Heart right ventricle (tissue), 16 donors: ENCODE results near the gene NACC1. TPM values are rescaled to one million over a fixed set of nuclear protein-coding genes. Genes with fewer than 3 reads are reported as not detected.
"Not testable (repeated sequence)": the region's sequence is repeated elsewhere in the genome, so short reads cannot be mapped to it uniquely, and the experiment has no call there.

Source experiments
- ATAC-seq, 8 donors: fragments of 200-7000 bp; cut with Tn5 transposase; one replicate each; pipeline ENCODE4 v1.9.1; 2020; ENCODE audit warnings: mild to moderate bottlenecking in 8 of 8, moderate library complexity in 8 of 8, moderate number of reproducible peaks in 1 of 8
- DNase-seq, 2 donors: peaks; one replicate each; pipeline ENCODE4 v3.0.0-alpha.2; 2020
- H3K27ac ChIP-seq, 10 donors: fragments of 200-600 bp; sonication (generic) in 2 of 10; one replicate each; pipeline versions ENCODE4 v1.5.0 to v1.8.0; 2020 to 2022; ENCODE audit warnings: mild to moderate bottlenecking in 3 of 10
- H3K27me3 ChIP-seq, 7 donors: fragments of 200-600 bp; one replicate each; pipeline ENCODE4 v1.8.0; 2021 to 2022; ENCODE audit warnings: mild to moderate bottlenecking in 2 of 7
- H3K36me3 ChIP-seq, 9 donors: fragments of 200-600 bp; sonication (generic) in 1 of 9; one replicate each; pipeline versions ENCODE4 v1.5.0 to v1.8.0; 2020 to 2022; ENCODE audit warnings: mild to moderate bottlenecking in 2 of 9
- H3K4me1 ChIP-seq, 9 donors: fragments of 200-600 bp; sonication (generic) in 1 of 9; one replicate each; pipeline versions ENCODE4 v1.5.0 to v1.8.0; 2020 to 2022; ENCODE audit warnings: mild to moderate bottlenecking in 4 of 9
- H3K4me3 ChIP-seq, 10 donors: fragments of 200-600 bp; sonication (generic) in 2 of 10; one replicate each; pipeline versions ENCODE4 v1.5.0 to v1.8.0; 2020 to 2022; ENCODE audit warnings: mild to moderate bottlenecking in 7 of 10, moderate library complexity in 2 of 10
- H3K9me3 ChIP-seq, 11 donors: fragments of 200-600 bp in 10 of 11; sonication (generic) in 2 of 11; one replicate each; pipeline versions ENCODE4 v1.5.0 to v1.8.0; 2013 to 2022; ENCODE audit warnings: mild to moderate bottlenecking in 2 of 11, control low read depth in 1 of 11, moderate library complexity in 1 of 11
- CTCF ChIP-seq, 9 donors: fragments of 200-600 bp; sonication (generic) in 2 of 9; IDR thresholded peaks; one replicate each; pipeline versions ENCODE4 v1.5.0 to v1.8.0; 2021 to 2022; ENCODE audit warnings: antibody characterized with exemption in 9 of 9, mild to moderate bottlenecking in 5 of 9, moderate library complexity in 1 of 9
- WGBS, 2 donors: extraction: QIAGEN DNeasy Blood & Tissue Kit; methylation state at CpG; one replicate each; pipeline ENCODE4 v1.1.7; 2013; ENCODE audit warnings: inconsistent platforms in 1 of 2; 5-methylcytosine and 5-hydroxymethylcytosine counted together
- intact Hi-C, 10 donors: fragments of 100-400 bp; cut with DNase I; formaldehyde crosslinking; loops; one replicate each; pipeline versions ENCODE4 v1.11.1 to v1.14.2; 2022
- polyA plus RNA-seq, 2 donors: library from polyadenylated mRNA; stranded (reverse); fragments of 200-250 nt; gene quantifications; one replicate each; pipeline ENCODE4 v1.2.3, GENCODE V29; 2013
- total RNA-seq, 10 donors: library from RNA; stranded (reverse); fragmentation: NEBNext Ultra II Directional in 3 of 10; extraction: Animal tissue kit (Norgen Biotek cat#: 25700) in 3 of 10; gene quantifications; one replicate each; pipeline versions ENCODE4 v1.2.1 to v1.2.4, GENCODE V29; 2021 to 2023
- donor health status: Arrhythmogenic right ventricular cardiomyopathy.
- donor health status: ischemic (EF 13 %, LVEDD 7.1; RV severe dilation, severe dysfunction).
- donor health status: healthy with polysubstance abuse.
- donor health status: DM: no; HTN: yes; CAD: no.
- donor health status: DM: no; HTN: no; CAD: no.
- donor health status: ischemic (EF 25% LVEDD 6.9; RV normal size, moderate dysfunction).
- donor health status: ischemic (EF 25% LVEDD 5.7; RV mildly dilated, moderate dysfunction).
- donor health status: healthy.
- donor health status: DM: yes; HTN: yes; CAD: no.
- donor health status: Ischemic cardiomyopathy.
- donor health status: ischemic (EF 35%, LVEDD 5.7; RV mildly dilated, moderate dysfunction).
- donor health status: nonischemic (EF 11% LVEDD 7.7; RV severe dilation, severe dysfunction).
- donor health status: DM: yes; HTN: yes; CAD: no.
- donor health status: PGD.
- donor health status: ischemic (EF 29% LVEDD 5.4; RV normal size, mild dysfunction).
- donor health status: nonischemic (EF 23%, LVEDD 6.1; RV moderate dilation, normal function).

NACC1 gene
- total and polyA plus RNA-seq, 12 donors: 23.9 to 58.0 (median 33.0) TPM

- no peaks in the 10 kb centered on the region for H3K27me3 ChIP-seq
- ATAC-seq (peak; percentile 14 to 66 (median 45)), DNase-seq (peak; percentile 78 to 80)
- intact Hi-C loops: no loop called here
- H3K9me3 ChIP-seq: no peaks in the 10 kb centered on the region
- H3K27ac ChIP-seq: peak overlapping the region in 9 of 10 donors; percentile 10 to 89 (median 67)
- no peaks in the 10 kb centered on the region for H3K36me3 ChIP-seq
- WGBS, 2 donors: 37 to 44% methylated on average over 18 of the region's 18 CpGs
- peaks cover 2 to 53% (median 20%) of the 10 kb centered on the region in 9 donors for H3K4me1 ChIP-seq
- no peak for TF ChIP-seq CTCF (IDR thresholded peaks at IDR 0.05)
- H3K4me3 ChIP-seq: peak overlapping the region in 2 of 10 donors; percentile 1 to 9
Measured at GRCh38 chr19:13172346-13173138, 54.5 kb downstream of the NACC1 start.

DNA sequence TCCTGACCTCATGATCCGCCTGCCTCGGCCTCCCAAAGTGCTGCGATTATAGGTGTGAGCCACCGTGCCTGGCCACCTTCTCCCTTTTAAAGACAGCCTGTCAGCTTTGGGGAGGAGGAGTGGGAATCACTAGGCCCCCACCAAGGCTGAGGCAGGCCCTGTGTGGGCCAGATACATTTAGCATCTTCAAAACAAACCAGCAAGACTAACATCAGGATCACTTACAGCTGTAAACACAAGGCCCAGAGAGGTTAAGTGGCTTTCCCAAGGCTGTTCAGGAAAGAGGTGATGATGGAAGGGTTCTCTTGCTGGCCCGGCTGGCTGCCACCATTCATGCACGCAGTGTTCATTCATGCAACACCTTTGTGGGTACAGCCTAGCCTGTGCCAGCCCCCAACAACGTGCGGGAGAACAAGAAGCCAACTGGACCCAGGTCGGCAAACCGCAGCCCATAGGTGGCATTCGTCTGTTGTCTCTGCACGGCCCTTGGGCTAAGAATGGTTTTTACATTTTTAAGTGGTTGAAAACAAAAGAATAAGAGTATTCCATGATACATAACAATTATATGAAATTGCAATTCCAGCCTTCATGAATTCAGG is 55.2 kb downstream of the NACC1 start:
- intact Hi-C loops: no loop called here
- ATAC-seq (peak in 2 of 8 donors; percentile 3 to 5), DNase-seq (no peak)
- H3K4me3 ChIP-seq: no peak overlapping the region
- H3K27ac ChIP-seq: peak overlapping the region in 9 of 10 donors; percentile 34 to 89 (median 67)
- no peaks in the 10 kb centered on the region for H3K36me3 ChIP-seq
- WGBS, 2 donors: 75% methylated on average over 12 of the region's 12 CpGs
- no peak for TF ChIP-seq CTCF (IDR thresholded peaks at IDR 0.05)
- H3K9me3 ChIP-seq: no peaks in the 10 kb centered on the region
- H3K4me1 ChIP-seq: peaks cover 2 to 48% (median 18%) of the 10 kb centered on the region in 9 donors
- no peaks in the 10 kb centered on the region for H3K27me3 ChIP-seq

GRCh38 chr19:13176345-13176744 is 58.3 kb downstream of the NACC1 start:
- DNase-seq (no peak), ATAC-seq (no peak)
- TF ChIP-seq CTCF (IDR thresholded peaks at IDR 0.05): no peak
- Histone ChIP-seq H3K4me1 (peaks cover 2 to 23% (median 19%) of the 10 kb centered on the region in 9 donors), H3K36me3 (no peaks in the 10 kb centered on the region), H3K4me3 (no peak overlapping the region), H3K27me3 (no peaks in the 10 kb centered on the region), H3K9me3 (no peaks in the 10 kb centered on the region), H3K27ac (no peak overlapping the region)
- WGBS, 2 donors: 90 to 96% methylated on average over 8 of the region's 8 CpGs
- intact Hi-C loops: no loop called here

GRCh38 chr19:13177584-13177983 is 59.5 kb downstream of the NACC1 start:
- peaks cover 6 to 25% (median 21%) of the 10 kb centered on the region in 9 donors for H3K4me1 ChIP-seq
- intact Hi-C loops, H3K4me3 ChIP-seq, H3K27ac ChIP-seq, H3K9me3 ChIP-seq, DNase-seq, H3K36me3 ChIP-seq, H3K27me3 ChIP-seq, ATAC-seq: not testable (repeated sequence)
- WGBS, 2 donors: 98% methylated on average over 5 of the region's 5 CpGs

DNA sequence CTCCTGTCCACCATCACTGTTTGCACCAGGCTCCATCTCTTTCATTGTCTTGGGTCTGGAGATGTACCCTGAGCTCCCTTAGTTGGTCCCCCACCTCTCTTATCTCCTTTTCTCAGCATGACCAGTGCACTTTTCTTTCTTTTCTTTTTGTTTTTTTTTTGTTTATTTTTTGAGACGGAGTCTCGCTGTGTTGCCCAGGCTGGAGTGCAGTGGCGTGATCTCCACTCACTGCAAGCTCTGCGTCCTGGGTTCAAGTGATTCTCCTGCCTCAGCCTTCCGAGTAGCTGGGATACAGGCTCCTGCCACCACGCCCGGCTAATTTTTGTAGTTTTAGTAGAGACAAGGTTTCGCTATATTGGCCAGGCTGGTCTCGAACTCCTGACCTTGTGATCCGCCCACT is 60.2 kb downstream of the NACC1 start:
- H3K9me3 ChIP-seq, DNase-seq, H3K27ac ChIP-seq, H3K27me3 ChIP-seq, ATAC-seq, H3K36me3 ChIP-seq, H3K4me3 ChIP-seq, intact Hi-C loops: not testable (repeated sequence)
- WGBS, 2 donors: 95% methylated on average over 10 of the region's 10 CpGs
- peaks cover 5 to 18% (median 14%) of the 10 kb centered on the region in 9 donors for H3K4me1 ChIP-seq
